Astrocyte of the hippocampus (primary cell): Measurements from ENCODE around the gene BRINP1.

Source experiments
- DNase-seq: peaks from one replicate; pipeline ENCODE4 v3.0.0; 2011; ENCODE audit warnings: low read depth, low spot score

BRINP1 gene

DNA sequence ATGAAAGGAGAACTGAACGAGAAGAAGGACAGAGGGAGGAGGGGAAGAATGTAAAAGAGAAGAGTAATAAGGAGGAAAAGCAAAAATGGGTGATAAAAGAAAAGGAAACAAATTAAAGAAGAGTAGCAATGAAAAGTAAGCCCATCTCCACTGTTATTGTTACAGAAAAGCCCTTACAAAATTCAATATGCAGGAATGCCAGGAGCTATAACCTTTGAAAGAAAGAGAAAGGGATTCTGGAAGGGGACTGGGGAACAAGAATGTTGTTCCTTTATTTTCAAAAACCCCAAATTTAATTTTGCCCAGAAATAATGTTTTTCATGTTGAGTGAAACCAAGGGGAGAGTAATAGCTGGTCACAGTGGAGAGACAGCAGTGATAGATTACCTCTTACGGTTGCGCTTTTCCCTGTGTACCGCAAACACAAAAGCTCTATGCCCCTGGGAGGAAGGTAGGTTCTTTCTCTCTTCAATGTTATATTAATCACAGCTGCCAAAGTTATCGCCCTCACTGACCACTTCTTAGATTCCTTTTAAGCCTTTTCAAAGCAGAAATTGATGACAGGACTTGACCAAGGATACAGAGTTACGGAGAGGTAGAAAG is 86.7 kb downstream of the BRINP1 start:
- DNase-seq, result no peak

GRCh38 chr9:119280740-119281485 is 88.3 kb downstream of the BRINP1 start:
- DNase-seq, result peak; percentile 2

DNA sequence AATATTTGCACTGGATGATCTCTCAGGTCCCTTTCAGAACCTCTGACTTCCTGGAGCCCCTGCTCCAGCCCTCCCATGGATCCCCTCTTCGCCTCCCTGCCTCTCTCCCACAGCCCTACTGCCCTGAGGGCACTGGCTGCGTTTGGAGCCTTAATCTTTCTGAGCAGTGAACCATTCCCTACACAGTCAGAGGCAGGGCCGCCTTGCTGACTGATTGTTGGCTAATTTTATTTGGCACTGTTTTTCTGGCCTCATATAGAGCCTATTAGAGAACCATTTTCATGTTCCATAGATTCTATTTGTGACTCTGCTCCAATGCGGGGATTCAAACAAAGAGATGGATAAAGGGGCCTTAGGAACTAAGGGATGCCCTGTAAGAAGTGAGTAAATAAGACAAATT is 91.1 kb downstream of the BRINP1 start:
- DNase-seq, result peak; percentile 2

DNA sequence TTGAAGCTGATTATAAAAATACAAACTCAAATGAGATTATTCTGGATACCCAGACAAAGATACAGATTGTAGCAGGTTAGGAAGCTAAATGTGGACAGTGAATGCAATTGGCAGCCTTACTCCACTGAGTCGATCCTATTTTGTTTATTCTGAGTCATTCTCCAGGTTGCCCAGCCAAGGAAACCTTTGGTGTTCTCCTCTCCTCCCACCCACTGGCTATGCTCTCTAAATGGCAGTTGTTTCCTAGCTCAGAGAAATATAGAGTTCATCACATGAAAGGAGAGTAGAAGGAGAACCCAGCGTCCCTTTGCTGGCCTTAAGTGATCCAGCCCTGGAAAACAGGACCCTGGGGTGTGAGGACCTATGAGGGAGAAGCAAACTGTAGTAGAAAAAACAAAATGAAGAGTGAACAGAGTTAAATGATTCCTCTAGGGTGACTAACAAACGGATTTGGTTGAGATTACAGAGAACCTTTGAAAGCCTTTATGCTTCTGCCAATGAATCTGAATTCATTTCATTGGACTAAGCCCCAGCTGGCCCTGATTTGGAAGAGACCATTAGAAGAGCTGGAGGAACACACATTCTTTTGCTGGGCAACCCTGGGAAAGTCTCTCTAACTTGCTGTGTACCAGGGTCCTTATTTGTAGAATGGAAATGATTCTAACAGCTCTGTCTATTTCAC is 95.1 kb downstream of the BRINP1 start:
- peak; percentile 41 for DNase-seq

DNA sequence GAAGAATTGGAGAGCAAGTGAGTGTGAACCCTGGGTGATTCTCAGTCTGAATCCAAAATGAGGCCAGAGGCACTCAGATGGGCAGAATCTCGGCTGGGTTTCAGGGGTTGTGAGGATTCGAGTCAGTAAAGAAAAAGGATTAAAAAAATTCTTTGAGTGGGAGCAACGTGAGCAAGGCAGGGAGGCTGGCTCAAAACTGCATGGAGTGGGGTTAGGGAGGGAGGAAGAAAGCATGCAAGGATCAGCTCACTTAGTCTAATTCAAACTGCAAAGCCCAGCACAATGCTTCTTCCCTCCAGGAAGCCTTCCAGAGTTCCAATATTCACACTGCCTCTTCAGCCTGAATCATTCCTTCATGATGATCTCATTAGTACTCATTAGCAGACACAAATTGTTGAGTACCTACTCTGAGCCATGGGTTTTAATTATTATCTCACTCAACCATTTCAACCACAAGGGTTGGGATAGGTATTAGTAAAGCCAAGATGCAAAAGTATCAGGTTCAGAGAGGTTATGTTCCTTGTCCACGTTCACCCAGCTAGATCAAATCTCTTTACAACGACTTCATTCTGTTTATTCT is 95.8 kb downstream of the BRINP1 start:
- DNase-seq, result peak; percentile 5

- DNase-seq, result peak; percentile 27
Observed at GRCh38 chr9:119272500-119273211, 96.6 kb downstream of the BRINP1 start.

DNA sequence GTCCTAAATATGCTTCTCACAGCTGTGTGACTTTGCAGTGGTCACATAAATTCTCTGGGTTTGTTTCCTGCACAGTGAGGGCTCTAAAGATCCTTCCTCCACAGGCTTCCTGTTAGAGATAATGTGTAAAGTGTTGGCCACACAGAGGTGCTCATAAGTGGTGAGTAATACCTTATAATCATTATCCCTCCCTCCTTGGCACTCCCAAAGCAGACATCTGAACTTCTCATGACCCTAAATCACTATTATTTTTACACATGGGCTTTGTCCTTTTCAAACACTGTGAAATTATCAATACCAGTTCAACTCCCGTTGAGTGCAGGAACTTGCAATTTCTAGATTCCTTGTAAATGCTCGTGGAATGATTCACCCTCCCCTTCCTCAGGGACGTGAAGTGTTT is 100.2 kb downstream of the BRINP1 start:
- peak; percentile 51 for DNase-seq

GRCh38 chr9:119264165-119264564 is 105.1 kb downstream of the BRINP1 start:
- DNase-seq, result no peak

DNA sequence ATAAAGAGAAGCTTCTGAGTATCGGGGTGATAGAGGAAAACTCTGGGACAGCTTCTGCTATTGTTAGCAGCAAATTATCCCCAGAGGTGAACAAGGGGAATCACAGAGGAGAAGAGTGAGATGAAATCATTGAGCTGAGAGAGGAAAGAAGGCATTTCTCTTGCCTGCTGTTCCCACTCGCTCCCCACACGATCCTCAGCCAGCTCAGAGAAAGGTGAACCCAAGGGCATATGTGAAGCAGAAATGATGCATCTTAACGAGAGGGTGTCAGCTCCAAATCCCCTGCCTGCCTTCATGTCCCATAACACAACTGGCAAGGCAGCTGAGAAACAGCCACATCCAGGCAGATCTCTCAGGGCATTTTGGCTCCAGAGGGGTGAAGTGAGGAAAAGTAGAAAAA is 111.6 kb downstream of the BRINP1 start:
- no peak for DNase-seq

- DNase-seq, result no peak
Observed at GRCh38 chr9:119255116-119255515, 114.1 kb downstream of the BRINP1 start.

GRCh38 chr9:119252671-119253299 is 116.5 kb downstream of the BRINP1 start:
- DNase-seq, result peak; percentile 23

DNA sequence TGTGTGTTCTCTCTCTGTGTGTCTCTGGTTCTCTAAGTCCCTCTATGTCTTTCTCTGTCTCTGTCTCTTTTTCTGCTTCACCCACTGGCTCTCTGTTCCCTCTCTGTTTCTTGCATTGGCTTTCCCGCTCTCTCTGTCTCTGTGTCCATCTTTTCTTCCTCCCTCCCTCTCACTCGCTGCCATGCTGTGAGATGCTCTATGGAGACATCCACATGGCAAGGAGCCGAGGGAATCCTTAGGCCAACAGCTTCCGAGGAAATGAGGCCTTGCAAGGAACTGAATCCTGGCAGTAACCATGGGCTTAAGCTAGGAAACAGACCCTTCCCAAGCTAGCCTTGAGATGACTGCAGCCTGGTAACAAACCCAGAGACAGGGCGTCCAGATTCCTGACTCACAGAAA is 117.3 kb downstream of the BRINP1 start:
- no peak for DNase-seq

GRCh38 chr9:119250730-119251129 is 118.5 kb downstream of the BRINP1 start:
- no peak for DNase-seq

GRCh38 chr9:119240546-119240945 is 128.7 kb downstream of the BRINP1 start:
- DNase-seq, result no peak

GRCh38 chr9:119234636-119235035 is 134.6 kb downstream of the BRINP1 start:
- no peak for DNase-seq

DNA sequence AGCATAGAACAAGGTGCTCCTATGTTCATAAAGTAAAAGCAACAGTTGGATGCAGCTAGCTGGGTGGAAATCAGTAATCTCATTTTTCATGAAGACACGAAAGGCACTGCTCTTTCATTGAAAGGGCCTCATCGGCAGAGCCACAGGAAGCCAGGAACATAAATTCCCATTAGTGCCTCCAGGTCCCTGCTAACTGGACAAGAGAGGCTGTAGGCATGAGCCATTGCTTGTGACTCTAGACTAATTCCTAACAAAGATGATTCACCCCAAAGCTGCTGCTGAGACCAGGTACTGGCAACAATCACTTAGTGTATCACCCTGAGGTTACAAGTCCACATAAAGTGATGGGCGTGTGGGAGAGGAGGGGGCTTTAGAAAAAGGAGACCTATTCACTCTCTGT is 141.8 kb downstream of the BRINP1 start:
- no peak for DNase-seq

DNA sequence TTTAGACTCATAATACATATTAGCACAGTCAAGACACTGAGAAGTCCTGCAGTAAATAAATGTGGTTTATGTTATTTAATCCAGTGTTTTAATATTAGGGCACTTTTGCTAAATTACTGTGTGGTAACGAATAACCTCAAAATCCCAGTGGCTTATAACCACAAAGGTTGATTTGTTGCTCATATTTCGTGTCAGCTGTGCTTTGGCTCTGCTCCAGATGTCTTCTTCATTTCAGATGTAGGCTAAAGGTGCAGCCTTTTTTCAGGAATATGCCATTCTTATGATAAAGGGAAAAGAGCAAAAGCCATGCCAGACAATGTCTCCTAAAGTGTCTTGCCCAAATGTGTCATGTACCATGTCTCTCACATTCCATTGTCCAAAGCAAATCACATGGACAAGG is 144.8 kb downstream of the BRINP1 start:
- no peak for DNase-seq

DNA sequence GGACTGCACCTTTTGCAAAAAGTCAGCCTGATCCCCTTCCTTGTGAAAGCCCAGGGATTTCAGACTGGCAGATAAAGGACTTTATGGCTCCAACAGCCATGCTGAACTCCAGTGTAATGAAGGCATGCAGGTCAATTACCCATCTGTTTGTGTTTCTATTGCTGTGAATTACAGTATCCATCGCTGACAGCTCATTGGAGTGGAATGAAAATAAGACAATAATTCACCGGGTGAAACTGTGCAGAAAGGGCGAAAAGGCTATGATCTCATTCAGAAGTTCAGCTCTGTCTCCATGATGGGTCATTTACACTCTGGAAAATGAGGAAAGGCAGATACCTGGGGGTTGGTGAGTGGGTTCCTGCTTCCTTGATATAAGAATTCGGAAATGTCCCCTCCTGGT is 148.0 kb downstream of the BRINP1 start:
- no peak for DNase-seq

DNA sequence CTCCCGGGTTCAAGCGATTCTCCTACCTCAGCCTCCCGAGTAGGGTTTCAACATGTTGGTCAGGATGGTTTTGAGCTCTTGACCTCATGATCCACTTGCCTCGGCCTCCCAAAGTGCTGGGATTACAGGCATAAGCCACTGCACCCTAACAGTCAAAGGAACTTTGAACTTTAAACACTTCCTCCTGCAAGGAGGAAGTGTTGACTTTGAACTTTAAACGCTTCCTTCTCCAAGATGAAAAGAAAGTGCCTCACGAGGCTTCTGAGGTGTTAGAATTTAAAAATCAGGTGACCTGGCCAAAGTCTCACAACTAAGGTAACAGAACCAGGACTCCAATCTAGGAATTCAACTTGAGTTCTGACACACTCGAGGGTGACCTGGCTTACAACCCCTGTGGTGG is 150.9 kb downstream of the BRINP1 start:
- DNase-seq, result no peak

GRCh38 chr9:119216651-119217331 is 152.4 kb downstream of the BRINP1 start:
- DNase-seq, result peak; percentile 15

- DNase-seq, result no peak
Observed at GRCh38 chr9:119215651-119216050, 153.6 kb downstream of the BRINP1 start.
